K562 (cell line): Measurements from ENCODE around the gene SPATA31D3. TPM values are rescaled to one million over a fixed set of nuclear protein-coding genes. Genes with fewer than 3 reads are reported as not detected.

Experiments
- ATAC-seq: fragments of 200-7000 bp; cut with Tn5 transposase; 3 replicates; pipeline ENCODE4 v1.9.1; 2020; ENCODE audit warnings: moderate library complexity
- BruUV-seq: library from RNA; stranded (reverse); fragments of 400-500 nt; replicated peaks from 2 replicates; lab custom pipeline; 2021; lab: Mats Ljungman, UMichigan
- CTCF ChIA-PET: fragments of 300-600 bp; formaldehyde crosslinking; extraction: SDS; loops from one replicate; lab custom pipeline; 2021; ENCODE audit warnings: low intra/inter-chr PET ratio; lab: Yijun Ruan, JAX
- POLR2A ChIA-PET: fragments of 300-600, 350-650 bp; sonication (Branson Sonifier 250); formaldehyde crosslinking; extraction: SDS; loops from one replicate; lab custom pipeline; 2021; ENCODE audit warnings: antibody characterized with exemption, inconsistent platforms; lab: Yijun Ruan, JAX
- DNase-seq, 4 experiments: peaks; one replicate each; pipeline versions ENCODE4 v3.0.0 to v3.0.0-alpha.2; 2011 to 2018; ENCODE audit warnings: low spot score in 3 of 4, mixed read lengths in 3 of 4; ENCODE audit errors: extremely low read depth in 1 of 4
- FAIRE-seq: peaks from 2 replicates; lab custom pipeline; 2011; peaks lifted over from hg19 to GRCh38; lab: Jason Lieb, UNC
- H2AFZ ChIP-seq: 2 replicates; pipeline ENCODE4 v1.6.0; 2011; ENCODE audit warnings: low read depth, low read length, control low read depth, inconsistent platforms
- H3K27ac ChIP-seq: fragments of 200-600 bp; 3 replicates; pipeline ENCODE4 v1.8.0; 2011; ENCODE audit warnings: low read depth, mild to moderate bottlenecking, control low read depth, inconsistent platforms, low read length, moderate library complexity, mixed read lengths; ENCODE audit errors: extremely low read depth
- H3K27me3 ChIP-seq, 2 experiments: fragments of 300-600 bp in 1 of 2; 2 replicates in 1 of 2; 3 replicates in 1 of 2; pipeline versions ENCODE4 v1.6.0 to v1.8.0; 2011; ENCODE audit warnings: inconsistent platforms in 2 of 2, low read length in 2 of 2, mild to moderate bottlenecking in 1 of 2, mixed read lengths in 1 of 2, moderate library complexity in 1 of 2; ENCODE audit not compliant: control insufficient read depth in 2 of 2, insufficient read depth in 2 of 2
- H3K36me3 ChIP-seq: fragments of 300-600 bp; 3 replicates; pipeline ENCODE4 v1.8.0; 2011; ENCODE audit warnings: mild to moderate bottlenecking, low read length, inconsistent platforms; ENCODE audit not compliant: control insufficient read depth, insufficient read depth
- H3K4me1 ChIP-seq, 2 experiments: fragments of 200-600 bp in 1 of 2; replicated peaks in 1 of 2; 2 replicates in 1 of 2; 3 replicates in 1 of 2; pipeline versions ENCODE4 v1.5.1 to v1.8.0; 2011; ENCODE audit warnings: inconsistent platforms in 2 of 2, low read length in 2 of 2, mild to moderate bottlenecking in 1 of 2, mixed read lengths in 1 of 2, moderate library complexity in 1 of 2; ENCODE audit not compliant: control insufficient read depth in 2 of 2, insufficient read depth in 2 of 2
- H3K4me2 ChIP-seq: 2 replicates; pipeline ENCODE4 v1.6.1; 2011; ENCODE audit warnings: low read length, control low read depth, inconsistent platforms, mixed read lengths; ENCODE audit not compliant: insufficient read depth
- H3K4me3 ChIP-seq: fragments of 200-600 bp; sonication (generic), shearing (Covaris generic); 2 replicates; pipeline ENCODE4 v1.5.1; 2016; ENCODE audit warnings: control low read depth, inconsistent platforms
- H3K79me2 ChIP-seq: fragments of 200-600 bp; 3 replicates; pipeline ENCODE4 v1.8.0; 2011; ENCODE audit warnings: low read length, inconsistent platforms; ENCODE audit not compliant: control insufficient read depth, insufficient read depth
- H3K9ac ChIP-seq, 2 experiments: 2 replicates each; pipeline versions ENCODE4 v1.6.0 to v1.6.1; 2011; ENCODE audit warnings: low read depth in 2 of 2, low read length in 2 of 2, control low read depth in 1 of 2, inconsistent platforms in 1 of 2, mild to moderate bottlenecking in 1 of 2, mixed read lengths in 1 of 2; ENCODE audit not compliant: insufficient read depth in 1 of 2
- H3K9me1 ChIP-seq: one replicate; pipeline ENCODE4 v1.6.0; 2011; ENCODE audit warnings: inconsistent platforms, mild to moderate bottlenecking, low read length, moderate library complexity; ENCODE audit not compliant: control insufficient read depth, insufficient read depth
- H3K9me3 ChIP-seq: replicated peaks from 2 replicates; pipeline ENCODE4 v1.5.1; 2011; ENCODE audit warnings: low read depth, low read length, inconsistent platforms; ENCODE audit not compliant: control insufficient read depth, insufficient read depth
- H4K20me1 ChIP-seq: replicated peaks from 2 replicates; pipeline ENCODE4 v1.6.1; 2011; ENCODE audit warnings: low read length, inconsistent platforms, mixed read lengths; ENCODE audit not compliant: control insufficient read depth, insufficient read depth
- ARID4B ChIP-seq: sonication (generic); formaldehyde crosslinking; IDR thresholded peaks from 2 replicates; pipeline ENCODE4 v1.8.0; 2022; ENCODE audit warnings: mild to moderate bottlenecking, missing genetic modification reagents
- BACH1 ChIP-seq: fragments of 200-800 bp; sonication (Bioruptor generic); IDR thresholded peaks from 2 replicates; pipeline ENCODE4 v1.6.1; 2016; ENCODE audit warnings: missing genetic modification characterization, missing compliant biosample characterization
- DMBX1 ChIP-seq: fragments of 250-450 bp; sonication (Bioruptor Pico); IDR thresholded peaks from 2 replicates; pipeline ENCODE4 v1.8.0; 2022; ENCODE audit warnings: inconsistent platforms, mild to moderate bottlenecking, moderate library complexity, borderline replicate concordance
- ESRRB ChIP-seq: fragments of 250-450 bp; sonication (Bioruptor Pico); IDR thresholded peaks from 2 replicates; pipeline ENCODE4 v1.5.0; 2020; ENCODE audit warnings: mild to moderate bottlenecking, moderate library complexity, borderline replicate concordance
- FIP1L1 ChIP-seq: fragments of 200-400 bp; formaldehyde crosslinking; IDR thresholded peaks from 2 replicates; pipeline ENCODE4 v1.6.1; 2018; ENCODE audit warnings: mild to moderate bottlenecking, low read depth, low read length; ENCODE audit not compliant: poor library complexity, severe bottlenecking
- FOXO4 ChIP-seq: fragments of 450-650 bp; formaldehyde crosslinking; IDR thresholded peaks from 2 replicates; pipeline ENCODE4 v1.4.0; 2020; ENCODE audit warnings: mild to moderate bottlenecking, moderate library complexity
- JUND ChIP-seq, 2 experiments: IDR thresholded peaks; 2 replicates in 1 of 2; 3 replicates in 1 of 2; pipeline ENCODE4 v1.6.1; 2011; ENCODE audit warnings: borderline replicate concordance in 2 of 2, low read depth in 2 of 2, low read length in 2 of 2, improper control_type of control experiment in 1 of 2, missing biosample characterization in 1 of 2, missing genetic modification characterization in 1 of 2, missing genetic modification reagents in 1 of 2
- PCBP2 ChIP-seq: fragments of 200-400 bp; formaldehyde crosslinking; IDR thresholded peaks from 2 replicates; pipeline ENCODE4 v1.6.1; 2018; ENCODE audit warnings: low read length, low read depth, mild to moderate bottlenecking, moderate library complexity; ENCODE audit not compliant: poor library complexity, severe bottlenecking
- POLR2AphosphoS5 ChIP-seq: IDR thresholded peaks from 2 replicates; pipeline ENCODE4 v1.6.1; 2011; ENCODE audit warnings: mild to moderate bottlenecking, low read depth, low read length, moderate library complexity; ENCODE audit not compliant: control insufficient read depth, insufficient read depth
- RBBP5 ChIP-seq: fragments of 200-600 bp; sonication (generic); IDR thresholded peaks from 2 replicates; pipeline ENCODE4 v1.6.1; 2012; ENCODE audit warnings: borderline replicate concordance, mild to moderate bottlenecking, low read length, control low read depth, inconsistent platforms; ENCODE audit not compliant: insufficient read depth, poor library complexity, severe bottlenecking
- RBM22 ChIP-seq: fragments of 200-400 bp; formaldehyde crosslinking; IDR thresholded peaks from 2 replicates; pipeline ENCODE4 v1.6.1; 2018; ENCODE audit warnings: low read length, low read depth; ENCODE audit not compliant: poor library complexity, severe bottlenecking
- XRCC5 ChIP-seq: fragments of 200-400 bp; formaldehyde crosslinking; IDR thresholded peaks from 2 replicates; pipeline ENCODE4 v1.6.1; 2017; ENCODE audit warnings: low read depth, mild to moderate bottlenecking, low read length
- ZBTB26 ChIP-seq: fragments of 450-650 bp; formaldehyde crosslinking; IDR thresholded peaks from 2 replicates; pipeline ENCODE4 v1.4.0; 2022; ENCODE audit warnings: missing genetic modification characterization
- ZNF124 ChIP-seq: sonication (generic); formaldehyde crosslinking; IDR thresholded peaks from 2 replicates; pipeline ENCODE4 v1.8.1; 2022; ENCODE audit warnings: missing genetic modification reagents
- ZNF780A ChIP-seq: fragments of 250-450 bp; sonication (Bioruptor Pico); IDR thresholded peaks from 2 replicates; pipeline ENCODE4 v1.5.0; 2021; ENCODE audit warnings: mild to moderate bottlenecking
- in situ Hi-C: fragments of 300-500 bp; cut with MboI; formaldehyde crosslinking; loops from 4 replicates; pipeline ENCODE4 v1.15.0; 2018; ENCODE audit warnings: inconsistent platforms, mixed read lengths
- intact Hi-C: fragments of 100-400 bp; cut with micrococcal nuclease; formaldehyde crosslinking; loops from 2 replicates; pipeline ENCODE4 v1.14.2; 2022
- polyA plus RNA-seq, 8 experiments: library from polyadenylated mRNA; depleted of rRNA in 4 of 8; stranded (reverse) in 5 of 8; unstranded in 3 of 8; fragments of >200 nt; fragmentation: Nextera tagmentation in 2 of 8; fragmentation: Illumina TruSeq in 1 of 8; extraction: Ambion mirVana in 2 of 8; extraction: Trizol in 1 of 8; gene quantifications; 2 replicates each; pipeline versions ENCODE4 v1.2.1 to v1.2.3, GENCODE V29; 2011 to 2014; ENCODE audit warnings: inconsistent platforms in 1 of 8, missing spikeins in 1 of 8
- total RNA-seq, 7 experiments: library from RNA; depleted of rRNA in 6 of 7; stranded (reverse); fragments of >200 nt in 6 of 7; fragmentation: Illumina TruSeq in 2 of 7; extraction: Trizol in 2 of 7; gene quantifications; 2 replicates each; pipeline versions ENCODE4 v1.2.1 to v1.2.3, GENCODE V29; 2011 to 2021; ENCODE audit warnings: low replicate concordance in 1 of 7

The SPATA31D3 gene
- total and polyA plus RNA-seq, 9 of the 15 experiments (the other 6 are each of a cell fraction or from before 2014, with no cell fraction given) = not detected

- Histone ChIP-seq H3K4me2 (no peak overlapping the region), H3K4me3 (no peak overlapping the region), H3K36me3 (no peaks in the 10 kb centered on the region), H4K20me1 (no peaks in the 10 kb centered on the region), H3K79me2 (no peaks in the 10 kb centered on the region), H3K27ac (no peak overlapping the region), H2AFZ (no peak overlapping the region), H3K4me1 (no peaks in the 10 kb centered on the region), H3K9ac (no peak overlapping the region), H3K27me3 (no peaks in the 10 kb centered on the region), H3K9me3 (no peaks in the 10 kb centered on the region), H3K9me1 (no peaks in the 10 kb centered on the region)
- no peak for FAIRE-seq
- ChIA-PET CTCF (no interaction called here), POLR2A (no interaction called here)
- intact Hi-C loops (no loop called here), in situ Hi-C loops (no loop called here)
- ATAC-seq = no peak
- no TSS peak for BruUV-seq
- TF ChIP-seq FOXO4 (CRISPR knock-in tag) (no peak), JUND (IDR thresholded peaks at IDR 0.05; ENCODE audit: borderline replicate concordance, low read depth, low read length) (no peak), JUND (tag; IDR thresholded peaks at IDR 0.05; ENCODE audit: borderline replicate concordance, low read depth, low read length) (no peak), PCBP2 (no peak), BACH1 (tag) (no peak), POLR2AphosphoS5 (no peak), ARID4B (CRISPR knock-in tag) (no peak), FIP1L1 (no peak), XRCC5 (no peak), RBM22 (no peak), ZBTB26 (no peak), DMBX1 (CRISPR knock-in tag) (no peak), RBBP5 (no peak), ESRRB (CRISPR knock-in tag) (no peak), ZNF780A (CRISPR knock-in tag) (no peak), ZNF124 (no peak)
- DNase-seq = no peak
Measured at GRCh38 chr9:81896070-81896469, 47.2 kb upstream of the SPATA31D3 start.
